Neural cell (in vitro differentiated cells): ENCODE data around the gene ACOT7. TPM values are rescaled to one million over a fixed set of nuclear protein-coding genes. Genes with fewer than 3 reads are reported as not detected.

Source experiments
- H2AFZ ChIP-seq: fragments of 200-600, 300-800 bp; sonication (generic), shearing (Covaris generic); 2 replicates; pipeline ENCODE4 v1.6.0; 2014; ENCODE audit warnings: low read depth, mild to moderate bottlenecking, antibody characterized with exemption, low read length, moderate library complexity
- H3F3A ChIP-seq: fragments of 200-600 bp; shearing (Covaris generic); 2 replicates; pipeline ENCODE4 v1.6.1; 2016; ENCODE audit warnings: mild to moderate bottlenecking, moderate library complexity, mixed read lengths, antibody characterized with exemption, low read length; ENCODE audit not compliant: insufficient read depth, poor library complexity, severe bottlenecking
- H3K27ac ChIP-seq: fragments of 200-600, 300-800 bp; sonication (generic), shearing (Covaris generic); 2 replicates; pipeline ENCODE4 v1.5.1; 2014; ENCODE audit warnings: mild to moderate bottlenecking, low read length, moderate library complexity
- H3K27me3 ChIP-seq: fragments of 300-800, 200-600 bp; sonication (generic), shearing (Covaris generic); 2 replicates; pipeline ENCODE4 v1.6.0; 2014; ENCODE audit warnings: mild to moderate bottlenecking, low read depth, low read length, moderate library complexity; ENCODE audit not compliant: insufficient read depth
- H3K36me3 ChIP-seq: fragments of 300-800, 200-600 bp; sonication (generic), shearing (Covaris generic); 2 replicates; pipeline ENCODE4 v1.5.1; 2014; ENCODE audit warnings: mild to moderate bottlenecking, antibody characterized with exemption, low read length, moderate library complexity; ENCODE audit not compliant: insufficient read depth
- H3K4me2 ChIP-seq: fragments of 300-800, 200-600 bp; sonication (generic), shearing (Covaris generic); 2 replicates; pipeline ENCODE4 v1.6.0; 2014; ENCODE audit warnings: mild to moderate bottlenecking, low read length
- H3K4me3 ChIP-seq: fragments of 300-800, 200-600 bp; sonication (generic), shearing (Covaris generic); 2 replicates; pipeline ENCODE4 v1.5.1; 2014; ENCODE audit warnings: mild to moderate bottlenecking, low read length, moderate library complexity
- H3K79me2 ChIP-seq: fragments of 200-600 bp; shearing (Covaris generic); replicated peaks from 2 replicates; pipeline ENCODE4 v1.6.0; 2014; ENCODE audit warnings: mild to moderate bottlenecking, low read length, moderate library complexity; ENCODE audit not compliant: insufficient read depth
- H3K9ac ChIP-seq: fragments of 300-800, 200-600 bp; sonication (generic), shearing (Covaris generic); 2 replicates; pipeline ENCODE4 v1.6.1; 2016; ENCODE audit warnings: mild to moderate bottlenecking, low read length, mixed read lengths
- H3K9me2 ChIP-seq: fragments of 200-600 bp; shearing (Covaris generic); 2 replicates; pipeline ENCODE4 v1.6.1; 2016; ENCODE audit warnings: mild to moderate bottlenecking, low read length, mixed read lengths; ENCODE audit not compliant: insufficient read depth
- H3K9me3 ChIP-seq: fragments of 200-600, 300-800 bp; sonication (generic), shearing (Covaris generic); 2 replicates; pipeline ENCODE4 v1.6.1; 2016; ENCODE audit warnings: mild to moderate bottlenecking, mixed run types, low read length, moderate library complexity, mixed read lengths
- H4K20me1 ChIP-seq: fragments of 200-600 bp; shearing (Covaris generic); 2 replicates; pipeline ENCODE4 v1.6.1; 2016; ENCODE audit warnings: mild to moderate bottlenecking, mixed run types; ENCODE audit not compliant: insufficient read depth
- EP300 ChIP-seq: fragments of 450-650 bp; conservative IDR thresholded peaks from 2 replicates; pipeline ENCODE4 v1.6.1; 2014; ENCODE audit warnings: antibody characterized with exemption, mild to moderate bottlenecking, moderate library complexity; ENCODE audit not compliant: poor library complexity, severe bottlenecking
- EZH2 ChIP-seq: fragments of 200-600, 300-800 bp; shearing (Covaris generic), sonication (generic); IDR thresholded peaks from 2 replicates; pipeline ENCODE4 v1.6.1; 2014; ENCODE audit warnings: antibody characterized with exemption, low read length, borderline replicate concordance, mild to moderate bottlenecking; ENCODE audit not compliant: insufficient read depth, poor library complexity, severe bottlenecking
- MXI1 ChIP-seq: fragments of 450-650 bp; conservative IDR thresholded peaks from 2 replicates; pipeline ENCODE4 v1.6.1; 2014; ENCODE audit warnings: antibody characterized with exemption, mild to moderate bottlenecking; ENCODE audit not compliant: poor library complexity, severe bottlenecking
- POLR2AphosphoS5 ChIP-seq: IDR thresholded peaks from 2 replicates; pipeline ENCODE4 v1.6.1; 2012
- RAD21 ChIP-seq: fragments of 450-650 bp; conservative IDR thresholded peaks from 2 replicates; pipeline ENCODE4 v1.6.1; 2014; ENCODE audit warnings: antibody characterized with exemption, mild to moderate bottlenecking, moderate library complexity
- SMC3 ChIP-seq: fragments of 450-650 bp; conservative IDR thresholded peaks from 2 replicates; pipeline ENCODE4 v1.6.1; 2014; ENCODE audit warnings: antibody characterized with exemption, mild to moderate bottlenecking, moderate library complexity; ENCODE audit not compliant: poor library complexity
- TAF1 ChIP-seq: IDR thresholded peaks from 2 replicates; pipeline ENCODE4 v1.6.1; 2012; ENCODE audit warnings: low read depth
- polyA plus RNA-seq: library from polyadenylated mRNA; depleted of rRNA; stranded (reverse); fragments of >200 nt; gene quantifications from 2 replicates; pipeline ENCODE4 v1.2.3, GENCODE V29; 2014
- TF ChIP-seq, protein P1 (sequence below): IDR thresholded peaks from 2 replicates; pipeline ENCODE4 v1.6.1; 2012; ENCODE audit warnings: borderline replicate concordance
- TF ChIP-seq, protein P2 (sequence below): fragments of 450-650 bp; IDR thresholded peaks from 2 replicates; pipeline ENCODE4 v1.5.1; 2014; ENCODE audit warnings: antibody characterized with exemption, mild to moderate bottlenecking, moderate library complexity; ENCODE audit not compliant: poor library complexity, severe bottlenecking

The ACOT7 gene
- polyA plus RNA-seq, 1 donor from 2014 or later = 101 TPM

GRCh38 chr1:6281511-6282402 lies 111.8 kb downstream of the ACOT7 start:
- H2AFZ ChIP-seq = no peak overlapping the region
- no peaks in the 10 kb centered on the region for H3K9me2 ChIP-seq
- H3K79me2 ChIP-seq = no peaks in the 10 kb centered on the region
- H3K9ac ChIP-seq = no peak overlapping the region
- no peaks in the 10 kb centered on the region for H3K27me3 ChIP-seq
- no peak overlapping the region for H3K4me3 ChIP-seq
- H3K27ac ChIP-seq = no peak overlapping the region
- H3K9me3 ChIP-seq = no peaks in the 10 kb centered on the region
- H3K4me2 ChIP-seq = no peak overlapping the region
- TF ChIP-seq RAD21 (no peak), TAF1 (no peak), MXI1 (no peak), EZH2 (no peak), POLR2AphosphoS5 (no peak), SMC3 (no peak), EP300 (no peak)
- TF ChIP-seq, protein P1, sequence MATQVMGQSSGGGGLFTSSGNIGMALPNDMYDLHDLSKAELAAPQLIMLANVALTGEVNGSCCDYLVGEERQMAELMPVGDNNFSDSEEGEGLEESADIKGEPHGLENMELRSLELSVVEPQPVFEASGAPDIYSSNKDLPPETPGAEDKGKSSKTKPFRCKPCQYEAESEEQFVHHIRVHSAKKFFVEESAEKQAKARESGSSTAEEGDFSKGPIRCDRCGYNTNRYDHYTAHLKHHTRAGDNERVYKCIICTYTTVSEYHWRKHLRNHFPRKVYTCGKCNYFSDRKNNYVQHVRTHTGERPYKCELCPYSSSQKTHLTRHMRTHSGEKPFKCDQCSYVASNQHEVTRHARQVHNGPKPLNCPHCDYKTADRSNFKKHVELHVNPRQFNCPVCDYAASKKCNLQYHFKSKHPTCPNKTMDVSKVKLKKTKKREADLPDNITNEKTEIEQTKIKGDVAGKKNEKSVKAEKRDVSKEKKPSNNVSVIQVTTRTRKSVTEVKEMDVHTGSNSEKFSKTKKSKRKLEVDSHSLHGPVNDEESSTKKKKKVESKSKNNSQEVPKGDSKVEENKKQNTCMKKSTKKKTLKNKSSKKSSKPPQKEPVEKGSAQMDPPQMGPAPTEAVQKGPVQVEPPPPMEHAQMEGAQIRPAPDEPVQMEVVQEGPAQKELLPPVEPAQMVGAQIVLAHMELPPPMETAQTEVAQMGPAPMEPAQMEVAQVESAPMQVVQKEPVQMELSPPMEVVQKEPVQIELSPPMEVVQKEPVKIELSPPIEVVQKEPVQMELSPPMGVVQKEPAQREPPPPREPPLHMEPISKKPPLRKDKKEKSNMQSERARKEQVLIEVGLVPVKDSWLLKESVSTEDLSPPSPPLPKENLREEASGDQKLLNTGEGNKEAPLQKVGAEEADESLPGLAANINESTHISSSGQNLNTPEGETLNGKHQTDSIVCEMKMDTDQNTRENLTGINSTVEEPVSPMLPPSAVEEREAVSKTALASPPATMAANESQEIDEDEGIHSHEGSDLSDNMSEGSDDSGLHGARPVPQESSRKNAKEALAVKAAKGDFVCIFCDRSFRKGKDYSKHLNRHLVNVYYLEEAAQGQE = no peak
- TF ChIP-seq, protein P2, sequence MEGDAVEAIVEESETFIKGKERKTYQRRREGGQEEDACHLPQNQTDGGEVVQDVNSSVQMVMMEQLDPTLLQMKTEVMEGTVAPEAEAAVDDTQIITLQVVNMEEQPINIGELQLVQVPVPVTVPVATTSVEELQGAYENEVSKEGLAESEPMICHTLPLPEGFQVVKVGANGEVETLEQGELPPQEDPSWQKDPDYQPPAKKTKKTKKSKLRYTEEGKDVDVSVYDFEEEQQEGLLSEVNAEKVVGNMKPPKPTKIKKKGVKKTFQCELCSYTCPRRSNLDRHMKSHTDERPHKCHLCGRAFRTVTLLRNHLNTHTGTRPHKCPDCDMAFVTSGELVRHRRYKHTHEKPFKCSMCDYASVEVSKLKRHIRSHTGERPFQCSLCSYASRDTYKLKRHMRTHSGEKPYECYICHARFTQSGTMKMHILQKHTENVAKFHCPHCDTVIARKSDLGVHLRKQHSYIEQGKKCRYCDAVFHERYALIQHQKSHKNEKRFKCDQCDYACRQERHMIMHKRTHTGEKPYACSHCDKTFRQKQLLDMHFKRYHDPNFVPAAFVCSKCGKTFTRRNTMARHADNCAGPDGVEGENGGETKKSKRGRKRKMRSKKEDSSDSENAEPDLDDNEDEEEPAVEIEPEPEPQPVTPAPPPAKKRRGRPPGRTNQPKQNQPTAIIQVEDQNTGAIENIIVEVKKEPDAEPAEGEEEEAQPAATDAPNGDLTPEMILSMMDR = no peak
- H3K36me3 ChIP-seq = no peaks in the 10 kb centered on the region
- H3F3A ChIP-seq = no peaks in the 10 kb centered on the region
- H4K20me1 ChIP-seq = no peaks in the 10 kb centered on the region

DNA sequence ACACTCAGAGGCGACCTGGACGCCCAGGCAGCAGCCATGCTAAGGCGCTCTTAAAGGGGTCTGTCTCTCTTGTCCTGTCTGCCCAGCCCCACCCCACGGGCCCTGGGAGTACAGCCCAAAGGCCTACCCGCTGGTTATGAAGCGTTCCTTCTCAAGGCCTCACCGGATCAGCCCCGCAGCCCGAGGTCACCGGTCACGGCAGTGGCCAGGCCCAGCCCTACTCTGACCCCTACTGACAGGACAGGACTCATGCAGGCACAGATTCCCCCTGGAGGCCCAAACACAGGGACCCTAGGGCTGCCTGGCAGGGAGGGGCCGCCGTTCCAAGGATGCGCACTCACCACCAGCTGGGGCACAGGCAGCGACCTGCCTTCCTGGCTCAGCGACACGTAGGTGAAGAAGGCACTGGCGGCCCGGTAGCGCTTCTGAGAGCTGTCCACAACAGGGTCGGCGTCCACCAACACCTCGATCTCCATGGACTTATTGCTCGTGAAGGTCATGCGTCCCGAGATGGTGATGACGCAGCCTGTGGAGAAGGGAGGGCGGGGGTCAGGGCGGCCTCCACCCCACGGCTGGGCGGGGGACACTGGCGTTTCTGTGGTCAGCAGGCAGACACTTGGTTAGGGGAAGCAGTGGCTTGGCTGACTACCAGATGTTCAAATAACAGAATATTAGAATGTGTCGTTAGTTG lies 112.7 kb downstream of the ACOT7 start:
- Histone ChIP-seq H3K9me2 (no peaks in the 10 kb centered on the region), H3K36me3 (no peaks in the 10 kb centered on the region), H2AFZ (no peak overlapping the region), H3K9me3 (no peaks in the 10 kb centered on the region), H3K27ac (no peak overlapping the region), H3K27me3 (no peaks in the 10 kb centered on the region), H3K4me3 (no peak overlapping the region), H3K79me2 (no peaks in the 10 kb centered on the region), H3K4me2 (no peak overlapping the region), H3K9ac (no peak overlapping the region), H4K20me1 (no peaks in the 10 kb centered on the region), H3F3A (no peaks in the 10 kb centered on the region)
- TF ChIP-seq, protein P1 = no peak
- TF ChIP-seq RAD21 = no peak
- TF ChIP-seq EZH2 = no peak
- TF ChIP-seq, protein P2 = no peak
- TF ChIP-seq POLR2AphosphoS5 = no peak
- TF ChIP-seq EP300 = no peak
- TF ChIP-seq TAF1 = no peak
- TF ChIP-seq MXI1 = no peak
- no peak for TF ChIP-seq SMC3
